ENCODE results near the gene TBXAS1.

The TBXAS1 gene

DNA sequence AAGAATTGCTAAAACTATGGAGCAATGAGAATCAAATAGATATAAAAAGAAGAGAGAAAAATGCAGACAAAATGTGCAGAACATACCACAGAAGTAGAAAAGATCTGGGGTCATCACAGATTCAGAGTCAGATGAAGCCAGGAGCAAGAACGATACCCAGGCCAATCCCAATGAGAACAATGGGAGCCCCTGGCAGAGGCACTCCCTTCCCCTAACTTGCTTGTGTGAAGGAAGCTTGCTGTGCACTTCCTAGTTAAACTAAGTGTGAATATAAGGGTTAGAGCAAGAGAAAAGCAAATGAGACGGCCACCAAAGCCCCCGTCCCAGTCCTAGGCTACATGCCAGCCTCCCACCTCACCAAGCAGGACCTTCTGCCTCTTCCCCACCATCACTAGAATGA is 221.0 kb downstream of the TBXAS1 start:
- no peak for DNase-seq (ENCODE audit: low read depth)

DNA sequence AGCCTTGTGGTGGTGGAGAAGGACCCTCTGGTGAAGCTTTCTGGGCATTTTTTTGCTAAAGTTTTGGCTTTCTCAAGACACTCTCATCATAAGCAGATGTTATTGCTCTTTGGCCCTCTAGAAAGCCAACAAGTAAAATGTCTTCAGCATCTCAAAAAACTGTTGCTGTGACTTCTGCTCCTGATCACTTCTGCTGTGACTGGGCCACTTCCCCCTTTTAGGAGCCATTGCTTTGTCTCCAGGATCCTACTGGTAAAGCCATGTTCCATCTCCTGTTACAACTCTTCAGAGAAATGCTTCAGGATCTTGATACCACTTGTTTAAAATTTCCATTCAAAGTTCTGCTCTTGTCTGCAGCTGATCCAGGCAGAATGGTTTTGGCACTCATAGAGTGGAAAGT is 222.8 kb downstream of the TBXAS1 start:
- no peak for DNase-seq (ENCODE audit: low read depth)

DNA sequence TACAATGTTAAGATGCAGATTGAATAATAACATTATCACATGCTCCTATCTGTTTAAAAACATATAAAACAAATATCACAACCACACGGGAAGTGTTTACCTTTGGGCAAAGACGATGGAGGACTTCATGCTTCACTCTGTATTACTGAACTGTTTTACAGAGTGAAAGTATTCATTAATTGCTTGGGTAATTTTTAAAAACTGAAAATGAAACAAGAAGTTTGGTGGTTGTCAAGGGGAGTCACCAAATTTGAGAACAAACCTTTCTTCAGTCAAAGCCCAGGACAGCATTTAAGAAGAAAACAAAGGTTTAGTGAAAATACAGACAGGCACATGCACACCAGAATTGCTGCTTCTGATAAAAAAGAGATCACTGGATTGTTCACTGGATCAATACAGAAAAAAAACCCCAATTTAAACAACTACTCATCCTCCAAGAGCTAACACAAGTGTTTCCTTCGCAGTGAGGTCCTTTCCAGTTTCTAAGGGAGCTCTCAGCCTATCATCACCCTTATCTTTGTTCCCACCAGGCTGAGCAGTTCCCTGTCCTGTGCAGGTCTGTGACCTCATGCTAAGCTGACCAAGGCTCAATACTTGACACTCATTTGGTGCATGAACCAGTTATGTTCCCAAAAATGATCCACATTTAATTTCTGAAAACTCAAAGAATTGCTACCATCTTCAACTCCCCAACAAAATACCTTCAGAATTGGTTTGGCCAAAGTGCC is 224.9 kb downstream of the TBXAS1 start:
- no peak for DNase-seq (ENCODE audit: low read depth)

GRCh38 chr7:140054751-140055150 is 225.7 kb downstream of the TBXAS1 start:
- DNase-seq (ENCODE audit: low read depth), result no peak

DNA sequence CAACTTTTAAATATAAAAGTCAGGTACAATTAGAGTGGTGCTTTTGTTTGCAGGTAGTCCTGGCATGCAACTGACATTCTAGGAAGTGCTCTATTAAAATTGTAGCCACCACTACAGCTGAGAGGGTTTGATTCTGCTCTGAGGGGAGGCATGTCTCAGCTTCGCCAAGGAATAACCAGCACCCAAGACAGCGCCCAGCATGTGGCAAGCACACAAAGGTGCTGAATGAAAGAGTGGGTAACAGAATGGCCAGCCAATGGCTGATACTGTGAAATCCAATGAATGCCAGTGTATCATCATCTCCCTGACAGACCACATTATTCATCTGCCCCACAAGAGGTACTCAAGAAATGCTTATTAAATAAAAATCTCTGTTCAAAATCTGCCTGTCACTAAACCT is 226.8 kb downstream of the TBXAS1 start:
- DNase-seq (ENCODE audit: low read depth), result no peak

GRCh38 chr7:140056431-140057142 is 227.5 kb downstream of the TBXAS1 start:
- DNase-seq (ENCODE audit: low read depth), result no peak

GRCh38 chr7:140057143-140057535 is 228.1 kb downstream of the TBXAS1 start:
- DNase-seq (ENCODE audit: low read depth), result no peak

DNA sequence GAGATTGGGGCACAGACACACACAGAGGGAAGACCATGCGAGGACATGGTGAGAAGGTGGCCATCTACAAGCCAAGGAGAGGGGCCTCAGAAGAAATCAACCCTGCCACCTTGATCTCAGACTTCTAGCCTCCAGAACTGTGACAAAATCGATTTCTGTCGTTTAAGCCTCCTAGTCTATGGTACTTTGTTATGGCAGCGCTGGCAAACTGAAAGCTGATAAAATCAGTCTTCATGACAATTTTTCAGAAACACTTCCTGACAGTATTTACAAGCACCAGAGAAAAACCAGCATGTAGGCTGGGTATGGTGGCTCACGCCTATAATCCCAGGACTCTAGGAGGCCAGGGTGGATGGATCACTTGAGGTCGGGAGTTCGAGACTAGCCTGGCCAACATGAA is 229.5 kb downstream of the TBXAS1 start:
- no peak for DNase-seq (ENCODE audit: low read depth)

- DNase-seq (ENCODE audit: low read depth), result peak; percentile 13
Observed at GRCh38 chr7:140059273-140060242, 230.5 kb downstream of the TBXAS1 start.

GRCh38 chr7:140060243-140060630 is 231.2 kb downstream of the TBXAS1 start:
- no peak for DNase-seq (ENCODE audit: low read depth)

DNA sequence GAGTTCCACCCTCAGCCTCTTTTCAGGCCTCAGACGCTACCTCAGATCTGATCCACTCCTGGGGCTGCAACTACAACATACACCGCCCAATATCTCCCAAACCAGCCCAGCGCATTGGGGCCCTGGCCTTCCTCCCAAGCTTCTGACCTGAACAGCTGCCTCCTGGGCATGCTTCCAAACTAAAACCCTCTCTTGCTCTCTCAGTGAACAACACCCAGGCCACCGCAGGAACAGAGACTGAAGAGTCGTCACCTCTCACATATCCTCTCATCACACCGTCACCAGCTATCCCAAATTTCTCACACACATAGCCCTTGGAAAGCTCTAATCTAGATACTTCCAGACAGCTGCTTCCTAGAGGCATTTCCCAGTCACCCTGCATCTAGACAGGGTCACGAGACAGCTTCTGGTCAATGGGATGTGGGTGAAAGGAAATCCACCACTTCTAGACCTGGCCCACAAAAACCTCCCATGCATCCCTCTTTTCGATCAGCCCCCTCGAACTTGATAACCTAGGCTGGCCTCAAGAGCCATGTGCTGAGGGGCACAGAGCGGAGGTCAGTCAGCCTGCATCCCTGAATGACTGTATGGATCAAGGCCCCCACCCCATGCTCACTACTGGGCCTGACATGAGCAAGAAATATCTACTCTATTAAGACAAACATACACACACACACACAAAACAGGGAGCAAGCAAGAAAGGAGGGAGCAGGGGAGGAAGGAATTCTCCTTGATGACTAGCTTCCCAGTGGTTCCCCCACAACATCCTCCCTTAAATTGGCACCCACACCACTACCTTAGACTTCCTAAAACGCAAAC is 231.9 kb downstream of the TBXAS1 start:
- no peak for DNase-seq (ENCODE audit: low read depth)

- no peak for DNase-seq (ENCODE audit: low read depth)
Observed at GRCh38 chr7:140061607-140061930, 232.5 kb downstream of the TBXAS1 start.

DNA sequence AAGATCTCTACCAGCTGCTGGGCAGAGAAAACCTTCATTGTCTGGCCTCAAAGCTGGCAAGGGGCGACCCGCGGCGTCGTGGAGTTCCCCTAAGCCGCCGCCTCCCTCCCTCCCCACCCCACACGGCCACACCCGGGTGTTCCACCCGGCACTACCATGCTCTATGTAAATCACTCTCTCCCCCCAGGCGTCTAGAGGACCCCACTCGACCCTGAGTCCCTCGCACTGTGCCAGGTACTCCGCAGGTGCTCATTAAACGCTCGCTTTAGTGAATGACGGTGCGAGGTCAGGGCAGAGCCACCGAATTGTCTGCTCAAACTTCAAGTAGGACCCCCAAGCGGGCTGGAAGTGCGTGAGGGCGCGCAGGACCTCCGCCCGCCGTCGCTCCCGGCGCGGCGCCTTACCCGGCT is 233.1 kb downstream of the TBXAS1 start:
- DNase-seq (ENCODE audit: low read depth), result peak; percentile 39

GRCh38 chr7:140062528-140063299 is 233.7 kb downstream of the TBXAS1 start, which contains the start of gene PARP12:
TSS of gene PARP12 (minus strand) at chr7:140062951. CDS start at chr7:140062847, 104 bp downstream.
- DNase-seq (ENCODE audit: low read depth), result peak; percentile 76

DNA sequence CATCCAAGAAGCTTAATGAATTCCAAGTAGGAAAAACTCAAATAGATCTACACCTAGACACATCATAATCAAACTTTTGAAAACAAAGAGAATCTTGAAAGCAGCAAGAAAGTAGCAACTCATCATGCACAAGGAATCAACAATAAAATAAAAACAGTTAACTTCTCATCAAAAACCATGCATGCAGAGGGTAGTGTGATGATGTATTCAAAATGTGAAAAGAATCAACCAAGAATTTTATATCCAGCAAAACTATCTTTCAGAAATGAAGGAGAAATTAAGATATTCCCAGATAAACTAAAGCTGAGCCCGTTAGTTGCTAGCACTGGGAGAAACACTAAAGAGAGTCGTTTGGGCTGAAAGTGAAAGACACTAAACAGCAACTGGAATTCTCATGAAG is 238.0 kb downstream of the TBXAS1 start:
- DNase-seq (ENCODE audit: low read depth), result no peak

GRCh38 chr7:140068033-140068432 is 239.0 kb downstream of the TBXAS1 start:
- no peak for DNase-seq (ENCODE audit: low read depth)

DNA sequence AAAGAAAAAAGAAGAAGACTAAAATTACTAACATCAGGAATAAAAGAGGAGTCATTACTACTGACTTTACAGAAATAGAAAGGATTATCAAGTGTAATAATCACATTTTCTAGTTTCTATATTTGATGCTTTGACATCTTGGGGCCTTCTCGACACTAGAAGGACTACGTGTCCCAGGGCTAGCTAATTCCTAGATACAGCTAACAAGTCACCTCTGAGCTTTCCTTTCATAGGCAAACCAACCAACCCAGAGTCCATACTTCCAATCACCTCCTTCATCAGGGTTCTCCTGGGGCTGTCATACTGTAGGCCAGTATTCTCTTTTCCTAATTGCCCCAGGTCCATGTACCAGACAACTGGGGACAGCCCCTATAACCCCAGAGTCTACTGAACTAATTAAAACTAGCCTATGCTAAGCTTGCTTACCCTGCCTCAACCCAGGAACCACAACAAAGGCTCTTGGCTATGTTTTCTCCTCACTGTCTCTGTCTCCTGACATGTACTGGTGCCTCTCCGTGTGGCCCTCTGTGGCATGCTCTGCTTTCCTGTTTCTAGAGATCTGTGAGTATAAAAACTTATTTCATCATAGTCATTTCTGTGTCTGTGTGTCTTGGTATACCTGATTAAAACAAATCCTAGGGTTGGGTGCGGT is 240.4 kb downstream of the TBXAS1 start:
- no peak for DNase-seq (ENCODE audit: low read depth)

Data from activated T-helper 9 cell treated with anti-CD3 and anti-CD28 coated beads, Interleukin-2, amount 50 U/mL, for 16 hours (primary cell).